ENCODE results near the gene UTP18. TPM values are rescaled to one million over a fixed set of nuclear protein-coding genes. Genes with fewer than 3 reads are reported as not detected.

The UTP18 gene
- total RNA-seq (2022; extraction: Qiagen RNA extraction): 71.3 to 91.3 TPM (median 74.7 TPM) in 5 replicates

DNA sequence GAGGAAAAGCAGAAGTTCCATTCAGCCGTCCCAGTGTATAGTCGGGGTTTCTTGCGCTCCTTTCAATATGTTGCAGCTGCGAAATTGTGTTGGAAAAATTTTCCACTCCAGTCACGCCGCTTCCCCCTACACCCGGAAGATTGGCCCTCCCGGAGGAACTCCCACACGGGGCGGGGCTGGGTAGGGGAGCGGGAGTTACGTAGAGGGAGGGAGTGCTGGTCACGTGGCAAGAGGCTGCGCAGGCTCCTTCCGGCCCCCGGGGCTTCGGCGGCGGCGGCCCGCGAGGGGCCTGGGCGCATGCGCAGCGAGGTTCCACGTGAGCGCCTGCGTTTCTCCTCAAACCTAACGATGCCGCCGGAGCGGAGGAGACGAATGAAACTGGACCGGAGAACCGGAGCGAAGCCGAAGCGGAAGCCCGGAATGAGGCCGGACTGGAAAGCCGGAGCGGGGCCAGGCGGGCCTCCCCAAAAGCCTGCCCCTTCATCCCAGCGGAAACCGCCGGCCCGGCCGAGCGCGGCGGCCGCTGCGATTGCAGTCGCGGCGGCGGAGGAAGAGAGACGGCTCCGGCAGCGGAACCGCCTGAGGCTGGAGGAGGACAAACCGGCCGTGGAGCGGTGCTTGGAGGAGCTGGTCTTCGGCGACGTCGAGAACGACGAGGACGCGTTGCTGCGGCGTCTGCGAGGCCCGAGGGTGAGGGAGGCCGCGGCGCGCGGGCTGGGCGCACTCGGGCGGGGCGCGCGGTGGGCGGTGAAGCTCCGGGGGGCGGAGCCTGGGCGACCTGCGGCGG, at the start of gene UTP18:
TSS of gene UTP18 (plus strand) at position 310 of the 787 bp plus-strand sequence. CDS start at position 349, 39 bp downstream.

GRCh38 chr17:51259564-51260236, 646 bp upstream of the UTP18 start, which contains the start of gene MBTD1:
TSS of gene MBTD1 (minus strand) at chr17:51260049. CDS start at chr17:51225161, 34,888 bp downstream.

Other genes with a start within 250 kb of the UTP18 start
- 72.4 to 85.8 TPM (median 81.6 TPM) in 5 replicates for gene SPAG9, start 139.7 kb upstream of the UTP18 start, total RNA-seq (2022; extraction: Qiagen RNA extraction)
- 601 to 774 TPM (median 720 TPM) in 5 replicates for gene NME1, start 107.0 kb upstream of the UTP18 start, total RNA-seq (2022; extraction: Qiagen RNA extraction)
- 1,612 to 1,902 TPM (median 1,836 TPM) in 5 replicates for gene NME2, start 94.1 kb upstream of the UTP18 start, total RNA-seq (2022; extraction: Qiagen RNA extraction)
- gene MBTD1, start 497 bp upstream of the UTP18 start, total RNA-seq (2022; extraction: Qiagen RNA extraction): 5.0 to 6.6 TPM (median 5.9 TPM) in 5 replicates